ENCODE results near the gene KCNQ1. TPM values are rescaled to one million over a fixed set of nuclear protein-coding genes. Genes with fewer than 3 reads are reported as not detected.

The KCNQ1 gene
- polyA plus RNA-seq, 1 donor from 2014 or later = not detected

- no peaks in the 10 kb centered on the region for H3K79me2 ChIP-seq (replicated peaks; ENCODE audit: insufficient read depth, low read length)
- H3K4me2 ChIP-seq (ENCODE audit: low read length) = no peak overlapping the region
- no peaks in the 10 kb centered on the region for H3K36me3 ChIP-seq (ENCODE audit: insufficient read depth, low read length)
- no peaks in the 10 kb centered on the region for H3K9me2 ChIP-seq (ENCODE audit: insufficient read depth, low read length)
- no peak overlapping the region for H2AFZ ChIP-seq (ENCODE audit: low read depth, low read length)
- H3K27me3 ChIP-seq (ENCODE audit: insufficient read depth, low read depth, low read length) = no peaks in the 10 kb centered on the region
- H3F3A ChIP-seq (ENCODE audit: insufficient read depth, low read length, poor library complexity, severe bottlenecking) = no peaks in the 10 kb centered on the region
- peaks cover 10% of the 10 kb centered on the region for H3K9me3 ChIP-seq (ENCODE audit: low read length)
- TF ChIP-seq TAF1 (IDR thresholded peaks at IDR 0.05; ENCODE audit: low read depth) (no peak), POLR2AphosphoS5 (IDR thresholded peaks at IDR 0.05) (no peak)
- no peak overlapping the region for H3K27ac ChIP-seq (ENCODE audit: low read length)
- no peak overlapping the region for H3K4me3 ChIP-seq (ENCODE audit: low read length)
- H3K9ac ChIP-seq (ENCODE audit: low read length) = no peak overlapping the region
- H4K20me1 ChIP-seq (ENCODE audit: insufficient read depth) = no peaks in the 10 kb centered on the region
Observed at GRCh38 chr11:2593393-2593950, 148.7 kb downstream of the KCNQ1 start.

- Histone ChIP-seq H3K9me2 (ENCODE audit: insufficient read depth, low read length) (no peaks in the 10 kb centered on the region), H3K9ac (ENCODE audit: low read length) (no peak overlapping the region), H3K9me3 (ENCODE audit: low read length) (peaks cover 14% of the 10 kb centered on the region), H3K27ac (ENCODE audit: low read length) (no peak overlapping the region), H3K36me3 (ENCODE audit: insufficient read depth, low read length) (no peaks in the 10 kb centered on the region), H2AFZ (ENCODE audit: low read depth, low read length) (no peak overlapping the region), H3K4me2 (ENCODE audit: low read length) (no peak overlapping the region), H4K20me1 (ENCODE audit: insufficient read depth) (no peaks in the 10 kb centered on the region), H3K27me3 (ENCODE audit: insufficient read depth, low read depth, low read length) (no peaks in the 10 kb centered on the region), H3F3A (ENCODE audit: insufficient read depth, low read length, poor library complexity, severe bottlenecking) (no peaks in the 10 kb centered on the region), H3K79me2 (replicated peaks; ENCODE audit: insufficient read depth, low read length) (no peaks in the 10 kb centered on the region), H3K4me3 (ENCODE audit: low read length) (no peak overlapping the region)
- TF ChIP-seq, protein P1, sequence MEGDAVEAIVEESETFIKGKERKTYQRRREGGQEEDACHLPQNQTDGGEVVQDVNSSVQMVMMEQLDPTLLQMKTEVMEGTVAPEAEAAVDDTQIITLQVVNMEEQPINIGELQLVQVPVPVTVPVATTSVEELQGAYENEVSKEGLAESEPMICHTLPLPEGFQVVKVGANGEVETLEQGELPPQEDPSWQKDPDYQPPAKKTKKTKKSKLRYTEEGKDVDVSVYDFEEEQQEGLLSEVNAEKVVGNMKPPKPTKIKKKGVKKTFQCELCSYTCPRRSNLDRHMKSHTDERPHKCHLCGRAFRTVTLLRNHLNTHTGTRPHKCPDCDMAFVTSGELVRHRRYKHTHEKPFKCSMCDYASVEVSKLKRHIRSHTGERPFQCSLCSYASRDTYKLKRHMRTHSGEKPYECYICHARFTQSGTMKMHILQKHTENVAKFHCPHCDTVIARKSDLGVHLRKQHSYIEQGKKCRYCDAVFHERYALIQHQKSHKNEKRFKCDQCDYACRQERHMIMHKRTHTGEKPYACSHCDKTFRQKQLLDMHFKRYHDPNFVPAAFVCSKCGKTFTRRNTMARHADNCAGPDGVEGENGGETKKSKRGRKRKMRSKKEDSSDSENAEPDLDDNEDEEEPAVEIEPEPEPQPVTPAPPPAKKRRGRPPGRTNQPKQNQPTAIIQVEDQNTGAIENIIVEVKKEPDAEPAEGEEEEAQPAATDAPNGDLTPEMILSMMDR (IDR thresholded peaks at IDR 0.05; ENCODE audit: poor library complexity, severe bottlenecking) = no peak
- TF ChIP-seq, protein P2, sequence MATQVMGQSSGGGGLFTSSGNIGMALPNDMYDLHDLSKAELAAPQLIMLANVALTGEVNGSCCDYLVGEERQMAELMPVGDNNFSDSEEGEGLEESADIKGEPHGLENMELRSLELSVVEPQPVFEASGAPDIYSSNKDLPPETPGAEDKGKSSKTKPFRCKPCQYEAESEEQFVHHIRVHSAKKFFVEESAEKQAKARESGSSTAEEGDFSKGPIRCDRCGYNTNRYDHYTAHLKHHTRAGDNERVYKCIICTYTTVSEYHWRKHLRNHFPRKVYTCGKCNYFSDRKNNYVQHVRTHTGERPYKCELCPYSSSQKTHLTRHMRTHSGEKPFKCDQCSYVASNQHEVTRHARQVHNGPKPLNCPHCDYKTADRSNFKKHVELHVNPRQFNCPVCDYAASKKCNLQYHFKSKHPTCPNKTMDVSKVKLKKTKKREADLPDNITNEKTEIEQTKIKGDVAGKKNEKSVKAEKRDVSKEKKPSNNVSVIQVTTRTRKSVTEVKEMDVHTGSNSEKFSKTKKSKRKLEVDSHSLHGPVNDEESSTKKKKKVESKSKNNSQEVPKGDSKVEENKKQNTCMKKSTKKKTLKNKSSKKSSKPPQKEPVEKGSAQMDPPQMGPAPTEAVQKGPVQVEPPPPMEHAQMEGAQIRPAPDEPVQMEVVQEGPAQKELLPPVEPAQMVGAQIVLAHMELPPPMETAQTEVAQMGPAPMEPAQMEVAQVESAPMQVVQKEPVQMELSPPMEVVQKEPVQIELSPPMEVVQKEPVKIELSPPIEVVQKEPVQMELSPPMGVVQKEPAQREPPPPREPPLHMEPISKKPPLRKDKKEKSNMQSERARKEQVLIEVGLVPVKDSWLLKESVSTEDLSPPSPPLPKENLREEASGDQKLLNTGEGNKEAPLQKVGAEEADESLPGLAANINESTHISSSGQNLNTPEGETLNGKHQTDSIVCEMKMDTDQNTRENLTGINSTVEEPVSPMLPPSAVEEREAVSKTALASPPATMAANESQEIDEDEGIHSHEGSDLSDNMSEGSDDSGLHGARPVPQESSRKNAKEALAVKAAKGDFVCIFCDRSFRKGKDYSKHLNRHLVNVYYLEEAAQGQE (IDR thresholded peaks at IDR 0.05; ENCODE audit: borderline replicate concordance) = no peak
- no peak for TF ChIP-seq TAF1 (IDR thresholded peaks at IDR 0.05; ENCODE audit: low read depth)
- TF ChIP-seq EZH2 (IDR thresholded peaks at IDR 0.05; ENCODE audit: borderline replicate concordance, insufficient read depth, low read length, poor library complexity, severe bottlenecking) = no peak
- TF ChIP-seq MXI1 (conservative IDR thresholded peaks at IDR 0.05; ENCODE audit: poor library complexity, severe bottlenecking) = no peak
- no peak for TF ChIP-seq RAD21 (conservative IDR thresholded peaks at IDR 0.05)
- TF ChIP-seq EP300 (conservative IDR thresholded peaks at IDR 0.05; ENCODE audit: poor library complexity, severe bottlenecking) = no peak
- no peak for TF ChIP-seq SMC3 (conservative IDR thresholded peaks at IDR 0.05; ENCODE audit: poor library complexity)
- TF ChIP-seq POLR2AphosphoS5 (IDR thresholded peaks at IDR 0.05) = no peak
Observed at GRCh38 chr11:2594267-2594666, 149.5 kb downstream of the KCNQ1 start.

Measured in neural cell (in vitro differentiated cells).